Ishikawa (cell line): Measurements from ENCODE around the gene HLCS.

Experiments
- CEBPB ChIP-seq: IDR thresholded peaks from 2 replicates; pipeline ENCODE4 v1.6.1; 2012
- CREB1 ChIP-seq: IDR thresholded peaks from 2 replicates; pipeline ENCODE4 v1.6.1; 2012; ENCODE audit warnings: low read depth
- EGR1 ChIP-seq: IDR thresholded peaks from 2 replicates; pipeline ENCODE4 v1.6.1; 2012
- EP300 ChIP-seq: IDR thresholded peaks from 2 replicates; pipeline ENCODE4 v1.6.1; 2012; ENCODE audit warnings: borderline replicate concordance
- FOXM1 ChIP-seq: IDR thresholded peaks from 2 replicates; pipeline ENCODE4 v1.6.1; 2012; ENCODE audit warnings: low read depth, borderline replicate concordance
- NFIC ChIP-seq: IDR thresholded peaks from 2 replicates; pipeline ENCODE4 v1.6.1; 2012
- RAD21 ChIP-seq: IDR thresholded peaks from 2 replicates; pipeline ENCODE4 v1.6.1; 2012; ENCODE audit warnings: low read depth
- TAF1 ChIP-seq: IDR thresholded peaks from 2 replicates; pipeline ENCODE4 v1.6.1; 2012; ENCODE audit warnings: low read depth, mild to moderate bottlenecking
- TCF12 ChIP-seq: IDR thresholded peaks from 2 replicates; pipeline ENCODE4 v1.6.1; 2012; ENCODE audit warnings: low read depth
- TEAD4 ChIP-seq: IDR thresholded peaks from 2 replicates; pipeline ENCODE4 v1.6.1; 2012
- YY1 ChIP-seq: IDR thresholded peaks from 2 replicates; pipeline ENCODE4 v1.6.1; 2012; ENCODE audit warnings: low read depth
- ZBTB7A ChIP-seq: IDR thresholded peaks from 2 replicates; pipeline ENCODE4 v1.6.1; 2012; ENCODE audit warnings: low read depth
- TF ChIP-seq, protein P1 (sequence below): IDR thresholded peaks from 2 replicates; pipeline ENCODE4 v1.6.1; 2012
- TF ChIP-seq, protein P2 (sequence below): IDR thresholded peaks from 2 replicates; pipeline ENCODE4 v1.6.1; 2012
- TF ChIP-seq, protein P3 (sequence below): IDR thresholded peaks from 2 replicates; pipeline ENCODE4 v1.6.1; 2012; ENCODE audit warnings: low read depth, mild to moderate bottlenecking

HLCS gene

DNA sequence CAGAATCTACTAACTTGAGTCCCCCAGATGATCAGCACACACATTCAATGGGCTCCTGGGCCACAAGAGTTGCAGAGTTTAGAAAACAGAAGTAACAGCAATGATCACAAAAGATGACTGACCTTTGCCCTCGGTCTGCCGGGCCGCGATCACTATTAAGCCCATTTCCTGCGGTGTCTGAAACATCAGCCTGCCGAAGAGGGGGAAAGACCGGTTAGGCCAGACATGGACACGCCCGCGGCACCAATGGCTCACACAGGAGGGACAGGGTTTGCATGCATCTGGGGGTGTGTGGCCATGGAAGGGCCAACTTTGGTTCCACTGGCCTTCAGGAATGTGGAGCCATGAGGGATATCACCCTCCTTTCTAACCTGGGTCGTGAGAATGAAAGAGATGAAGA, 199.4 kb downstream of the HLCS start:
- no peak for TF ChIP-seq YY1
- no peak for TF ChIP-seq RAD21
- no peak for TF ChIP-seq FOXM1
- TF ChIP-seq TCF12, result no peak
- no peak for TF ChIP-seq TEAD4
- no peak for TF ChIP-seq ZBTB7A
- no peak for TF ChIP-seq NFIC

DNA sequence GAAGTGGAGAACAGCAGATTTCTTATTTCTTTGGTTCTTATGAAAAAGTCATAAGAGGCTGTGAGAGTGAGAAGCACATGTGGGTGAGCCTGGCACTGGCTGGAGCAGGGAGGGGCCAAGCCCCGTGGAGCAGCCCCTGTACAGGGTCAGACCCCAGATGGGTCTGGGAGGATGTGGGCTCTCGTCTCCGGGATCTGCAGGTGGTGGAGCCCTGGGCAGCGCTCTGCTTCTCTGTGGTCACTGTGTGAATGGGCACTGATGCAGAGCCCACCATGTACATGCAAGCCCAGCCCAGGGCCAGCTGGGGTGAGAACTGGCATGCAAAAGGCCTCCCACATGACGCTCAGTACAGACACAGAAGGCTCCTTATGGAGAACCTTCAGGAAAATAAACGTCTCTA, 200.0 kb downstream of the HLCS start:
- TF ChIP-seq NFIC (no peak), YY1 (no peak), RAD21 (no peak), TAF1 (no peak), CEBPB (no peak), ZBTB7A (no peak), TEAD4 (no peak), EGR1 (no peak), FOXM1 (no peak), CREB1 (no peak)
- TF ChIP-seq, protein P1, sequence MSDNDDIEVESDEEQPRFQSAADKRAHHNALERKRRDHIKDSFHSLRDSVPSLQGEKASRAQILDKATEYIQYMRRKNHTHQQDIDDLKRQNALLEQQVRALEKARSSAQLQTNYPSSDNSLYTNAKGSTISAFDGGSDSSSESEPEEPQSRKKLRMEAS, result no peak
- TF ChIP-seq, protein P2, sequence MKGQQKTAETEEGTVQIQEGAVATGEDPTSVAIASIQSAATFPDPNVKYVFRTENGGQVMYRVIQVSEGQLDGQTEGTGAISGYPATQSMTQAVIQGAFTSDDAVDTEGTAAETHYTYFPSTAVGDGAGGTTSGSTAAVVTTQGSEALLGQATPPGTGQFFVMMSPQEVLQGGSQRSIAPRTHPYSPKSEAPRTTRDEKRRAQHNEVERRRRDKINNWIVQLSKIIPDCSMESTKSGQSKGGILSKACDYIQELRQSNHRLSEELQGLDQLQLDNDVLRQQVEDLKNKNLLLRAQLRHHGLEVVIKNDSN, result no peak
- TF ChIP-seq, protein P3, sequence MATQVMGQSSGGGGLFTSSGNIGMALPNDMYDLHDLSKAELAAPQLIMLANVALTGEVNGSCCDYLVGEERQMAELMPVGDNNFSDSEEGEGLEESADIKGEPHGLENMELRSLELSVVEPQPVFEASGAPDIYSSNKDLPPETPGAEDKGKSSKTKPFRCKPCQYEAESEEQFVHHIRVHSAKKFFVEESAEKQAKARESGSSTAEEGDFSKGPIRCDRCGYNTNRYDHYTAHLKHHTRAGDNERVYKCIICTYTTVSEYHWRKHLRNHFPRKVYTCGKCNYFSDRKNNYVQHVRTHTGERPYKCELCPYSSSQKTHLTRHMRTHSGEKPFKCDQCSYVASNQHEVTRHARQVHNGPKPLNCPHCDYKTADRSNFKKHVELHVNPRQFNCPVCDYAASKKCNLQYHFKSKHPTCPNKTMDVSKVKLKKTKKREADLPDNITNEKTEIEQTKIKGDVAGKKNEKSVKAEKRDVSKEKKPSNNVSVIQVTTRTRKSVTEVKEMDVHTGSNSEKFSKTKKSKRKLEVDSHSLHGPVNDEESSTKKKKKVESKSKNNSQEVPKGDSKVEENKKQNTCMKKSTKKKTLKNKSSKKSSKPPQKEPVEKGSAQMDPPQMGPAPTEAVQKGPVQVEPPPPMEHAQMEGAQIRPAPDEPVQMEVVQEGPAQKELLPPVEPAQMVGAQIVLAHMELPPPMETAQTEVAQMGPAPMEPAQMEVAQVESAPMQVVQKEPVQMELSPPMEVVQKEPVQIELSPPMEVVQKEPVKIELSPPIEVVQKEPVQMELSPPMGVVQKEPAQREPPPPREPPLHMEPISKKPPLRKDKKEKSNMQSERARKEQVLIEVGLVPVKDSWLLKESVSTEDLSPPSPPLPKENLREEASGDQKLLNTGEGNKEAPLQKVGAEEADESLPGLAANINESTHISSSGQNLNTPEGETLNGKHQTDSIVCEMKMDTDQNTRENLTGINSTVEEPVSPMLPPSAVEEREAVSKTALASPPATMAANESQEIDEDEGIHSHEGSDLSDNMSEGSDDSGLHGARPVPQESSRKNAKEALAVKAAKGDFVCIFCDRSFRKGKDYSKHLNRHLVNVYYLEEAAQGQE, result no peak

DNA sequence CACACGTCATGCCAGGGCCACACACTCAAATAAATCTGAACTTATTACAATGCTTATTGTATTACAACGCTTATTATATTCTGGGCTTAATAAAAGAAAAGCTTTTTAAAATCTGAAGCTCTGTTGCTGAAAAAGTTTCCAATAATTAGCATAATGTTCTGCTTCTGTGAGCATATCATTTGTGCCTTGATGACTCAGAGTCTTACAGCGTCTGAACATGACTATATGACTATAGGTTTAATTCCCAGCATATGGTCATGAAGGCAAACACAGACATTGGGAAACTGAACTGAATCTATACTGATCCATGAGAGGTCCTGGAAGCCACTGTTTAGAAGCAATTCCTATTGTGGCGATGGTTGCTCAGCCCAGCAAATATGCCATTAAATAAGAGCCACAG, 201.2 kb downstream of the HLCS start:
- TF ChIP-seq EP300 (no peak), CREB1 (no peak), RAD21 (no peak), FOXM1 (no peak), TEAD4 (no peak)

DNA sequence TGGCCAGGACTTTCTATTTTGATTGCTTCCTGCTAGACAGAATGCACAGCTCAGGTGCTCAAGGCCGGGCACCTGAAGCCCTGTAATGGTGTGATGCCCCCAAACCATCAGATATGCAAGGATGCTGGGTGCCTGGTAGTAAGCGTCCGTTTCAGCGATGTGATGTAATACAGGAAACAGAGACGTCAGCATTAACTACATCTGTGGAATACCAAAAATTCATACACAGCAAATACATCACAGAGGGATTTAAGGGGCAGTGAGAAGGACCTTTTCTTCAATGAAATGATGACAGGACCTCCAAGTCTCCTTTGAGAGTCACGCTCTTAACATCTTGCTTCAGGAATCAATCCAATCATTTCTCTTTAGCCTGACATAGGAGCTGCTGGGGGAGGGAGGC, 203.2 kb downstream of the HLCS start:
- TF ChIP-seq CREB1, result no peak
- TF ChIP-seq, protein P1, result no peak
- TF ChIP-seq FOXM1, result no peak
- TF ChIP-seq TEAD4, result no peak
- no peak for TF ChIP-seq CEBPB
- no peak for TF ChIP-seq NFIC
- TF ChIP-seq ZBTB7A, result no peak
- no peak for TF ChIP-seq RAD21
- TF ChIP-seq EGR1, result no peak
- no peak for TF ChIP-seq EP300
- no peak for TF ChIP-seq TCF12
- TF ChIP-seq, protein P3, result no peak
- no peak for TF ChIP-seq TAF1

DNA sequence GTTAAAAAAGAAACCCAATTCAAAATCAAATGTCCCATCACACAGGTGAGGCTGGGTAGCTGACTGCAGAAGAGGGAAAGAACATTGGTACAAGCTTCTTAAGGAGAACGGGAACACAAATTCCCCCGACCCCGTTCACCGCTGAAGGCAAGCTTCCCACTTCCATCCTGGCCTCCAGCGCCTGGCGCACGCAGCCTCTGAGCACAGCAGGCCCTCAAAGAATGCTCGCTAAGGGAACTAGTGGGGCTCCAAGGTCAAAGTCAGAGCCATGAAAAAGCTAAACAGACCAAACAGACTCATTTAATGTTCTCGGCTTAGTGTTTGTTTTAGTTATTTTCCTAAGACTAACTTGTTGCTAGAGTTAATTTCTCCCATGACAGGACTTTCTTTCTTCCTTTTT, 203.8 kb downstream of the HLCS start:
- no peak for TF ChIP-seq TEAD4
- TF ChIP-seq TCF12, result no peak
- no peak for TF ChIP-seq NFIC
- no peak for TF ChIP-seq CEBPB
- no peak for TF ChIP-seq FOXM1
- TF ChIP-seq, protein P1, result no peak
- TF ChIP-seq CREB1, result no peak
- no peak for TF ChIP-seq TAF1
- TF ChIP-seq YY1, result no peak

DNA sequence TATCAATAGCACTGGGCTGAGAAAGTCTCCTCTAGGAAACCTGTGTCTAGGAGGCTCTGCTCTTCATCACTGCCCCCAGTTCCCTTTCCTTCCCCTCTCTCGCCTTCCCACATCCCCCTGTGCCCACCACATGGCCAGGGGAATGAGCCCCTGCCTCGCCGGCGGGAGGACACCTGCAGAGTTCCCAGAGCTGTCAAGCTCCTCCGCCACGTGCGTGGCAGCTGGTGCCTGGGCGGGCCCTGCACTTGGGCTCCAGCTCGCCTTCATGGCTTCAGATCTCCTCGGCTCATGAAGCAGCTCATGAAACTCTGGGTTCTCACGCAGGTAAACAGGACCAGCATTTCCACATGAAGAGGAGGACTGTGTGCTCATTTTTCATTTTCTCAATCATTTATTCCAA, 204.8 kb downstream of the HLCS start:
- TF ChIP-seq EP300 (no peak), CREB1 (no peak), TEAD4 (no peak), FOXM1 (no peak), RAD21 (no peak), EGR1 (no peak), YY1 (no peak), TAF1 (no peak), NFIC (no peak), TCF12 (no peak), CEBPB (no peak)
- TF ChIP-seq, protein P1, result no peak
